Left lung (tissue), 10 donors: ENCODE results near the gene RAB9B. TPM values are rescaled to one million over a fixed set of nuclear protein-coding genes. Genes with fewer than 3 reads are reported as not detected.
A peak's percentile ranks its signal among the peaks of the same experiment; 100 is the strongest.
"Not testable (repeated sequence)": the region's sequence is repeated elsewhere in the genome, so short reads cannot be mapped to it uniquely, and the experiment has no call there.

Source experiments
- ATAC-seq: fragments of 200-7000 bp; cut with Tn5 transposase; one replicate; pipeline ENCODE4 v1.9.1; 2020; ENCODE audit warnings: moderate library complexity
- DNase-seq, 4 donors: peaks; one replicate each; pipeline ENCODE4 v3.0.0-alpha.2; 2013 to 2020
- H3K27ac ChIP-seq, 2 donors: fragments of 200-600 bp; sonication (generic) in 1 of 2; one replicate each; pipeline versions ENCODE4 v1.5.0 to v1.8.0; 2020 to 2021
- H3K27me3 ChIP-seq, 2 donors: fragments of 200-600 bp; sonication (generic) in 1 of 2; one replicate each; pipeline versions ENCODE4 v1.5.0 to v1.8.0; 2020 to 2021
- H3K36me3 ChIP-seq, 2 donors: fragments of 200-600 bp; sonication (generic) in 1 of 2; one replicate each; pipeline versions ENCODE4 v1.5.0 to v1.8.0; 2020 to 2021
- H3K4me1 ChIP-seq, 2 donors: fragments of 200-600 bp; one replicate each; pipeline ENCODE4 v1.8.0; 2021
- H3K4me3 ChIP-seq, 2 donors: fragments of 200-600 bp; sonication (generic) in 1 of 2; one replicate each; pipeline versions ENCODE4 v1.5.0 to v1.8.0; 2020 to 2021; ENCODE audit warnings: mild to moderate bottlenecking in 1 of 2
- H3K9me3 ChIP-seq, 2 donors: fragments of 200-600 bp; sonication (generic) in 1 of 2; one replicate each; pipeline versions ENCODE4 v1.5.0 to v1.8.0; 2020 to 2021
- intact Hi-C, 2 donors: fragments of 100-400 bp; cut with DNase I; formaldehyde crosslinking; loops; one replicate each; pipeline versions ENCODE4 v1.11.2 to v1.14.2; 2022
- polyA plus RNA-seq, 6 donors: library from polyadenylated mRNA; unstranded; fragments of 120-200 nt; gene quantifications; one replicate each; pipeline ENCODE4 v1.2.1, GENCODE V29; 2013; ENCODE audit not compliant: insufficient read length in 6 of 6
- total RNA-seq, 2 donors: library from RNA; stranded (reverse); fragmentation: NEBNext Ultra II Directional; extraction: Animal tissue kit (Norgen Biotek cat#: 25700); gene quantifications; one replicate each; pipeline ENCODE4 v1.2.1, GENCODE V29; 2021
- TF ChIP-seq, protein P1 (sequence below), 2 donors: fragments of 200-600 bp; sonication (generic) in 1 of 2; IDR thresholded peaks; one replicate each; pipeline versions ENCODE4 v1.5.0 to v1.8.0; 2021; ENCODE audit warnings: antibody characterized with exemption in 2 of 2
- donor health status: DM: no; HTN: yes; CAD: no.
- donor health status: DM: no; HTN: no; CAD: no.

RAB9B gene
- total and polyA plus RNA-seq, 8 donors: 0.93 to 3.4 (median 2.9) TPM

DNA sequence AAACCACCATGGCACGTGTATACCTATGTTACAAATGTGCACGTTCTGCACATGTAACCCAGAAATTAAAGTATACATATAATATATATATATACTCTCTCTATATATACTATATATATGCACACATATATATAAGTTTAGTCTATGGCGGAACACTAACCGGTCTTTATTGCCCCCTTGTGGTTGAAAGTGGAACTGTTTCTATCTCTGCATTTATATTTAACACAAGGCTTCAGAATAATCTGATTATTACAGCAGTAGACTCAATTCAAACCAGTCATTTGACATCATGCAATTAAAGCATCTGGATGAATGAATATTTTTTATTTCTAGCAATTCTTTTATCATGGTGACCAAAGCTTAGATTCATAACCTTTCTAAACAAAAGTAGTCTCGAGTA is 14.6 kb downstream of the RAB9B start:
- Histone ChIP-seq H3K27ac (no peak overlapping the region), H3K4me1 (no peaks in the 10 kb centered on the region), H3K9me3 (no peaks in the 10 kb centered on the region), H3K36me3 (no peaks in the 10 kb centered on the region), H3K4me3 (no peak overlapping the region), H3K27me3 (no peaks in the 10 kb centered on the region)
- TF ChIP-seq, protein P1, sequence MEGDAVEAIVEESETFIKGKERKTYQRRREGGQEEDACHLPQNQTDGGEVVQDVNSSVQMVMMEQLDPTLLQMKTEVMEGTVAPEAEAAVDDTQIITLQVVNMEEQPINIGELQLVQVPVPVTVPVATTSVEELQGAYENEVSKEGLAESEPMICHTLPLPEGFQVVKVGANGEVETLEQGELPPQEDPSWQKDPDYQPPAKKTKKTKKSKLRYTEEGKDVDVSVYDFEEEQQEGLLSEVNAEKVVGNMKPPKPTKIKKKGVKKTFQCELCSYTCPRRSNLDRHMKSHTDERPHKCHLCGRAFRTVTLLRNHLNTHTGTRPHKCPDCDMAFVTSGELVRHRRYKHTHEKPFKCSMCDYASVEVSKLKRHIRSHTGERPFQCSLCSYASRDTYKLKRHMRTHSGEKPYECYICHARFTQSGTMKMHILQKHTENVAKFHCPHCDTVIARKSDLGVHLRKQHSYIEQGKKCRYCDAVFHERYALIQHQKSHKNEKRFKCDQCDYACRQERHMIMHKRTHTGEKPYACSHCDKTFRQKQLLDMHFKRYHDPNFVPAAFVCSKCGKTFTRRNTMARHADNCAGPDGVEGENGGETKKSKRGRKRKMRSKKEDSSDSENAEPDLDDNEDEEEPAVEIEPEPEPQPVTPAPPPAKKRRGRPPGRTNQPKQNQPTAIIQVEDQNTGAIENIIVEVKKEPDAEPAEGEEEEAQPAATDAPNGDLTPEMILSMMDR (IDR thresholded peaks at IDR 0.05): peak; percentile 41 to 71
- peak in 2 of 4 donors; percentile 16 to 58 for DNase-seq
- peak; percentile 69 for ATAC-seq
- intact Hi-C loops: no loop called here

DNA sequence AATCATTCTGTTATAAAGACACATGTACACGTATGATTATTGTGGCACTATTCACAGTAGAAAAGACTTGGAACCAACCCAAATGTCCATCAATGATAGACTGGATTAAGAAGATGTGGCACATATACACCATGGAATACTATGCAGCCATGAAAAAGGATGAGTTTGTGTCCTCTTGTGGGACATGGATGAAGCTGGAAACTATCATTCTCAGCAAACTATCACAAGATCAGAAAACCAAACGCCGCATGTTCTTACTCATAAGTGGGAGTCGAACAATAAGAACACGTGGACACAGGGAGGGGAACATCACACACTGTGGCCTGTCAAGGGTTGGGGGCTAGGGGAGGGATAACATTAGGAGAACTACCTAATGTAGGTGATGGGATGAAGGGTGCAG is 15.0 kb downstream of the RAB9B start:
- H3K36me3 ChIP-seq, intact Hi-C loops, H3K27ac ChIP-seq, H3K27me3 ChIP-seq, ATAC-seq, H3K9me3 ChIP-seq, H3K4me3 ChIP-seq, DNase-seq, H3K4me1 ChIP-seq: not testable (repeated sequence)

DNA sequence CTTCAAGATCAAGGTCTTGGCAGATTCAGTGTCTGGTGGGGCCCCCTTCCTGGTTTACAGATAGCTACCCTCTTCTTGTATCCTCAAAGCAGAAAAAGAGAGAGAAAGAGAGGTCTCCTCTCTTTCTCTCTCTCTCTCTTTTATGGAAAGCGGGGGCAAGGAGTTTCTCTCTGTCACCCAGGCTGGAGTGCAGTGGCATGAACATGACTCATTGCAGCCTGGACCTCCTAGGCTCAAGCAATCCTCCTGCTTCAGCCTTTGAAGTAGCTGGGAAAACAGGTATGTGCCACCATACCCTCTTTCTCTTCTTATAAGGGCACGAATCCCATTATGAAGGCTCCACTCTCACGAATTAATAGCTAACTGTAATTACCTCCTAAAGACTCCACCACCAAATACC is 20.2 kb downstream of the RAB9B start:
- no peaks in the 10 kb centered on the region for H3K36me3 ChIP-seq
- no peak overlapping the region for H3K27ac ChIP-seq
- TF ChIP-seq, protein P1 (IDR thresholded peaks at IDR 0.05): no peak
- intact Hi-C loops: no loop called here
- H3K9me3 ChIP-seq: no peaks in the 10 kb centered on the region
- no peak for DNase-seq
- H3K4me1 ChIP-seq: no peaks in the 10 kb centered on the region
- H3K4me3 ChIP-seq: no peak overlapping the region
- H3K27me3 ChIP-seq: no peaks in the 10 kb centered on the region
- no peak for ATAC-seq

DNA sequence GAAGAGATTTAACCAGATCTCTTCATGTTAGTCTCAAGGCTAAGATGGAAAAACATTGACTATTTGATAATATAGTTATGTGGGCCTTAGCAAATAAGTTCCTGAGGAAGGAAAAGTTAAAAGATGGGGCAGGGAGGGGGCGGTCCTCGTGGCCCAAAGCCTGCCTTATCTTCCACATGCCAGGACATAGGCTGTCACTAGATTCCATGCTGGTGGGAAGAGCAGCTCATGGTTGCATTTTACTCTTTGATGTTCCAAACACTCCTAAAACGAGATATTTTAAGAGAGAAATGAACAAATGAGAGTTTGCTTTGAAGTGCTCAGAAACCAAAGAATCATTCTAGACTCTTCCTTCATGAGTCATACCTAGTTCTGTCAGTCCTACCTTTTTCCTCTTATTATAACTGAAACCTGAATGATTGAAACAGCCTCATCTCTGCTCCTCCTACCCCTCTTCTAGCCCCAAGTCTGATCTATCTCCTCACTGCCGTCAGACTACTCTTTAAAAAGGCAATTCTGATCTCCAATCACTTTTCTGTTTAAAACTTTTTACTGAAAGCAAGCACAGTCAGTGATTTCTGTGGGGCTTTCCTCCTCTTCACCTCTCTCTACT is 25.1 kb downstream of the RAB9B start:
- no peak overlapping the region for H3K4me3 ChIP-seq
- no peaks in the 10 kb centered on the region for H3K9me3 ChIP-seq
- intact Hi-C loops: no loop called here
- H3K27ac ChIP-seq: no peak overlapping the region
- no peak for ATAC-seq
- no peaks in the 10 kb centered on the region for H3K4me1 ChIP-seq
- TF ChIP-seq, protein P1 (IDR thresholded peaks at IDR 0.05): no peak
- no peaks in the 10 kb centered on the region for H3K27me3 ChIP-seq
- no peak for DNase-seq
- no peaks in the 10 kb centered on the region for H3K36me3 ChIP-seq

DNA sequence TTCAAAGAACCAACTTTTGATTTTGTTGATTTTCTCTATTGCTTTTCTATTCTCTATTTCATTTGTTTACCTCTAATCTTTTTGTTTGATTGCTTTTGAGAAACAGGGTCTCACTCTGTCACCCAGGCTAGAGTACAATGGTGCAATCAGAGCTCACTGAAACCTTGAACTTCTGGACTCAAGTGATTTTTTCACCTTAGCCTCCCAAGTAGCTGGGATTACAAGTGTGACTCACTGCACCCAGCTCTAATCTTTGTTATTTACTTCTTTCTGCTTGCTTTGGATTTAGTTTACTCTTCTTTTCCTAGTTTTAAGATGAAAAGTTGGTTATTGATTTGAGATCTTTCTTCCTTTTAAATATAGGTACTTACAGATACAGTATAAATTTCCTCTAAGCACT is 26.2 kb downstream of the RAB9B start:
- TF ChIP-seq, protein P1 (IDR thresholded peaks at IDR 0.05): no peak
- Histone ChIP-seq H3K4me1 (no peaks in the 10 kb centered on the region), H3K27me3 (no peaks in the 10 kb centered on the region), H3K4me3 (no peak overlapping the region), H3K36me3 (no peaks in the 10 kb centered on the region), H3K27ac (no peak overlapping the region), H3K9me3 (no peaks in the 10 kb centered on the region)
- ATAC-seq: no peak
- no peak for DNase-seq
- intact Hi-C loops: no loop called here

DNA sequence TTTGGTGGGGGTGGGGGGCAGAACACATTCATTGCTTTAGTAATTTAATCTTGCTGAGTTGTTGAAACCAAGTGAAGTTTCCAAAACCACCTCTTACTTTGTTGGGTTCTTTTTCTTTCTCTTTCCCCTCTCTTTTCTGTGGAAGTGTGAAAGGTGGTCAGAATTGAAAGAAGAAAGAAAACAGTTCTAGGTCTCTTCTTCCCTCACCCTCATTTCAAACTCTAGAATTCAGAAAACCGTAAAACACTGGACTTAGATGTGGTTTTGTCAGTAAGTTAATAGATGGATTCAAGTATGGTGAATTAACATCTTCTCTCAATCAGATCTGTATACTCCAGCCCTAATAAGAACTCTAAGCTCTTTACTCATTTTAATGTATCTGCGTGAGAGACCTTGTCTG is 31.7 kb downstream of the RAB9B start:
- H3K27ac ChIP-seq: no peak overlapping the region
- TF ChIP-seq, protein P1 (IDR thresholded peaks at IDR 0.05): no peak
- intact Hi-C loops: no loop called here
- H3K27me3 ChIP-seq: no peaks in the 10 kb centered on the region
- H3K36me3 ChIP-seq: no peaks in the 10 kb centered on the region
- no peak overlapping the region for H3K4me3 ChIP-seq
- no peaks in the 10 kb centered on the region for H3K9me3 ChIP-seq
- no peaks in the 10 kb centered on the region for H3K4me1 ChIP-seq
- DNase-seq (no peak), ATAC-seq (no peak)
